PC-9 (cell line): ENCODE data around the gene TPRG1L.

ENCODE experiments used
- EZH2 ChIP-seq: fragments of 200-600 bp; sonication (generic); IDR thresholded peaks from 2 replicates; pipeline ENCODE4 v1.8.0; 2017; ENCODE audit warnings: antibody characterized with exemption, low read depth
- TF ChIP-seq, protein P1 (sequence below): fragments of 200-600 bp; sonication (generic); conservative IDR thresholded peaks from 2 replicates; pipeline ENCODE4 v1.6.1; 2017; ENCODE audit warnings: mixed run types, antibody characterized with exemption, mild to moderate bottlenecking, moderate library complexity

DNA sequence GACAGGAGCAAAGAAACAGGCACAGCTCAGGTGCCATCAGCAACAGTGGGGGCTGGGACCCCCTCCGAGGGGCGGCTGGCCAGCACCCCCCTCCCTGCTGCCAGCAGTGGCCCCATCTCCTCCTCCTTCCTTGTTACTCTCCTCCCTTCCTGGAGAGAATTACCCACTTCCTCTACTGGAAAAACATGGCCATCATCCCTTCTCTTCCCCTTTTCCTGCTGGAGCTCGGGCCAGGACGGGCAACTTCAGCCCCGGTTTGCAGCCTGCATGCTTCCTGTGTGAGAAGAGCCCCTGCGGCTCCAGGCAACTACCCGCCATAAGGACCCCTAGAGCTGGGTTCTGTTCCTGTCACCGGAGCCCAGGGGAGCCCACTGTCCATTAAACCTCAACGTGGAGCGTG, 31.1 kb upstream of the TPRG1L start:
- TF ChIP-seq, protein P1, sequence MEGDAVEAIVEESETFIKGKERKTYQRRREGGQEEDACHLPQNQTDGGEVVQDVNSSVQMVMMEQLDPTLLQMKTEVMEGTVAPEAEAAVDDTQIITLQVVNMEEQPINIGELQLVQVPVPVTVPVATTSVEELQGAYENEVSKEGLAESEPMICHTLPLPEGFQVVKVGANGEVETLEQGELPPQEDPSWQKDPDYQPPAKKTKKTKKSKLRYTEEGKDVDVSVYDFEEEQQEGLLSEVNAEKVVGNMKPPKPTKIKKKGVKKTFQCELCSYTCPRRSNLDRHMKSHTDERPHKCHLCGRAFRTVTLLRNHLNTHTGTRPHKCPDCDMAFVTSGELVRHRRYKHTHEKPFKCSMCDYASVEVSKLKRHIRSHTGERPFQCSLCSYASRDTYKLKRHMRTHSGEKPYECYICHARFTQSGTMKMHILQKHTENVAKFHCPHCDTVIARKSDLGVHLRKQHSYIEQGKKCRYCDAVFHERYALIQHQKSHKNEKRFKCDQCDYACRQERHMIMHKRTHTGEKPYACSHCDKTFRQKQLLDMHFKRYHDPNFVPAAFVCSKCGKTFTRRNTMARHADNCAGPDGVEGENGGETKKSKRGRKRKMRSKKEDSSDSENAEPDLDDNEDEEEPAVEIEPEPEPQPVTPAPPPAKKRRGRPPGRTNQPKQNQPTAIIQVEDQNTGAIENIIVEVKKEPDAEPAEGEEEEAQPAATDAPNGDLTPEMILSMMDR: no peak
- no peak for TF ChIP-seq EZH2
